Stomach (tissue), 9 donors: ENCODE measurements around the gene CLIC3. TPM values are rescaled to one million over a fixed set of nuclear protein-coding genes. Genes with fewer than 3 reads are reported as not detected.

Experiments
- DNase-seq, 2 donors: peaks; one replicate each; pipeline versions ENCODE4 v3.0.0 to v3.0.0-alpha.2; 2013 to 2019
- H3K27ac ChIP-seq, 5 donors: fragments of 200-600 bp in 4 of 5; sonication (generic) in 4 of 5; one replicate each; pipeline ENCODE4 v1.5.1; 2013 to 2019; ENCODE audit warnings: mild to moderate bottlenecking in 1 of 5, moderate library complexity in 1 of 5
- H3K27me3 ChIP-seq, 3 donors: fragments of 200-600 bp; sonication (generic); one replicate each; pipeline ENCODE4 v1.5.1; 2017 to 2019; ENCODE audit warnings: mixed run types in 1 of 3
- H3K36me3 ChIP-seq, 4 donors: fragments of 200-600 bp; sonication (generic); 1 replicate in 3 of 4; 2 replicates in 1 of 4; pipeline ENCODE4 v1.5.1; 2016 to 2019
- H3K4me1 ChIP-seq, 4 donors: fragments of 200-600 bp; sonication (generic); one replicate each; pipeline ENCODE4 v1.5.1; 2016 to 2019
- H3K4me3 ChIP-seq, 4 donors: fragments of 200-600 bp; sonication (generic) in 3 of 4; one replicate each; pipeline ENCODE4 v1.5.1; 2016 to 2019; ENCODE audit warnings: mild to moderate bottlenecking in 1 of 4
- H3K9me3 ChIP-seq, 4 donors: fragments of 200-600 bp; sonication (generic); one replicate each; pipeline ENCODE4 v1.5.1; 2016 to 2019
- CTCF ChIP-seq, 7 experiments: fragments of 450-650 bp in 4 of 7; fragments of 200-600 bp in 3 of 7; sonication (generic) in 3 of 7; IDR thresholded peaks; one replicate each; pipeline ENCODE4 v1.5.1; 2016 to 2019; ENCODE audit warnings: antibody characterized with exemption in 7 of 7, control low read depth in 2 of 7, mild to moderate bottlenecking in 1 of 7
- EP300 ChIP-seq: sonication (generic); formaldehyde crosslinking; IDR thresholded peaks from one replicate; pipeline ENCODE4 v1.6.1; 2017; ENCODE audit warnings: antibody characterized with exemption
- POLR2A ChIP-seq, 4 donors: fragments of 450-650 bp; IDR thresholded peaks; one replicate each; pipeline ENCODE4 v1.6.1; 2016; ENCODE audit warnings: antibody characterized with exemption in 4 of 4, control low read depth in 2 of 4, mild to moderate bottlenecking in 1 of 4, moderate library complexity in 1 of 4
- POLR2AphosphoS5 ChIP-seq, 3 donors: sonication (generic); formaldehyde crosslinking; IDR thresholded peaks; one replicate each; pipeline ENCODE4 v1.6.1; 2016; ENCODE audit warnings: antibody characterized with exemption in 3 of 3
- WGBS, 5 donors: extraction: QIAGEN DNeasy Blood & Tissue Kit in 3 of 5; methylation state at CpG; one replicate each; pipeline versions ENCODE4 v1.1.5 to v1.1.7; 2013 to 2018; 5-methylcytosine and 5-hydroxymethylcytosine counted together
- intact Hi-C: fragments of 100-400 bp; cut with DNase I; formaldehyde crosslinking; loops from one replicate; pipeline ENCODE4 v1.15.1; 2023; ENCODE audit warnings: low total_unique reads
- polyA plus RNA-seq, 3 donors: library from polyadenylated mRNA; stranded (reverse); fragments of 200-250 nt; gene quantifications; one replicate each; pipeline ENCODE4 v1.2.3, GENCODE V29; 2013
- total RNA-seq, 5 donors: library from RNA; depleted of rRNA; stranded (reverse); fragments of >200 nt; gene quantifications; one replicate each; pipeline versions ENCODE4 v1.1.0 to v1.2.3, GENCODE V29; 2014 to 2016
- donor health status: healthy with polysubstance abuse.
- donor health status: Bipolar disorder and iron deficiency.
- donor health status: healthy.

The CLIC3 gene
- total and polyA plus RNA-seq, 8 donors = 3.3 to 70.9 (median 9.7) TPM; not detected in 4

- H3K4me3 ChIP-seq = no peak overlapping the region
- H3K36me3 ChIP-seq = peaks cover 19 to 47% (median 36%) of the 10 kb centered on the region in 4 donors
- no peak for DNase-seq
- H3K9me3 ChIP-seq = no peaks in the 10 kb centered on the region
- 67 to 81% (median 78%) methylated on average over 5 to 6 of the region's 6 CpGs for WGBS, 5 donors
- intact Hi-C loops = loop anchor here (10.0 kb wide), 1 partner anchor 67 kb away; the partner anchor contains the start of gene LCN12
- no peak overlapping the region for H3K27ac ChIP-seq
- peaks cover 13 to 44% (median 29%) of the 10 kb centered on the region in 4 donors for H3K4me1 ChIP-seq
- H3K27me3 ChIP-seq = no peaks in the 10 kb centered on the region
- TF ChIP-seq EP300 (no peak), CTCF (IDR thresholded peaks at IDR 0.05) (no peak), POLR2AphosphoS5 (IDR thresholded peaks at IDR 0.05) (no peak)
Observed at GRCh38 chr9:137021568-137021978, 25.2 kb upstream of the CLIC3 start.

DNA sequence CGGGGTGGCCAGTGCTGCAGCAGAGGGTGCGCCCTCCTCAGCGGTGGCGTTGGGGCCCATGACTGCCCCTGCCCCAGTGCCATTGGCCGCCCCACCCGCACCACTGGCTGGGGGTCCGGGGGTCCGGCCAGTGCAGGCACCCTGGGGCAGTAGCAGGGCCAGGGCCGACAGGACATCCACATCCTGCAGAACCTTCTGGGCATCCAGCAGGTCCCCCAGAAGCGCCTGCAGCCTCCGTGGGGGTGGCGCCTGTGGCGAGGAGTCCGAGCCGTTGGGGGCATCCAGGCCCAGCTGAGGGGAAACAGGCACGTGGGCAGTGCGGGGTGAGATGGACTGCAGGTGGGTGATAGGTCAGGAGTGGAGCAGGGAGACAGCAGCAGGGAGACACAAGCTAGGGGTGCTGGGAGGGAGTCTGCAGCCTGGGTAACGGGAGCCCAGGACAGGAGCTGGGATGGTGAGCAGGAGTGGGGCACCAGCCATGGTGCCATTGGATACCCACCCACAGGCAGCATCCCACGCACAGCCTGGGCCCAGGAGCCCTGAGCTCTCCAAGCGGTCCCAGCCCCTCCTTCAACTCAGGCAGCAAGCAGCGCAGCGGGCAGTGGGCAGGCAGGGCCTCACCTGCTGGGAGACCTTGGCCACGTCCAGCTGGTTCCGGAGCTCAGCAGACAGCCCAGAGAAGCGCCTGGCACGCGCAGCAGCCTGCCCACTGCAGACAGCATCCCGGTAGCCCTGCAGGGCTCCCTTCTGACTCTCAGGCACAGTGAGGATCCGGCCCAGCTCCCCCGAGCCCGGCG is 24.6 kb upstream of the CLIC3 start:
- H3K36me3 ChIP-seq = peaks cover 19 to 53% (median 42%) of the 10 kb centered on the region in 4 donors
- TF ChIP-seq POLR2A (IDR thresholded peaks at IDR 0.05) = no peak
- TF ChIP-seq CTCF (IDR thresholded peaks at IDR 0.05) = no peak
- no peak for TF ChIP-seq POLR2AphosphoS5 (IDR thresholded peaks at IDR 0.05)
- TF ChIP-seq EP300 = no peak
- peaks cover 7 to 38% (median 23%) of the 10 kb centered on the region in 4 donors for H3K4me1 ChIP-seq
- no peaks in the 10 kb centered on the region for H3K9me3 ChIP-seq
- WGBS, 5 donors = 93 to 95% (median 94%) methylated on average over 21 to 32 of the region's 32 CpGs
- H3K4me3 ChIP-seq = no peak overlapping the region
- intact Hi-C loops = loop anchor here (10.0 kb wide), 1 partner anchor 66 kb away; the partner anchor contains the start of gene LCN12
- no peak overlapping the region for H3K27ac ChIP-seq
- DNase-seq = no peak
- no peaks in the 10 kb centered on the region for H3K27me3 ChIP-seq

DNA sequence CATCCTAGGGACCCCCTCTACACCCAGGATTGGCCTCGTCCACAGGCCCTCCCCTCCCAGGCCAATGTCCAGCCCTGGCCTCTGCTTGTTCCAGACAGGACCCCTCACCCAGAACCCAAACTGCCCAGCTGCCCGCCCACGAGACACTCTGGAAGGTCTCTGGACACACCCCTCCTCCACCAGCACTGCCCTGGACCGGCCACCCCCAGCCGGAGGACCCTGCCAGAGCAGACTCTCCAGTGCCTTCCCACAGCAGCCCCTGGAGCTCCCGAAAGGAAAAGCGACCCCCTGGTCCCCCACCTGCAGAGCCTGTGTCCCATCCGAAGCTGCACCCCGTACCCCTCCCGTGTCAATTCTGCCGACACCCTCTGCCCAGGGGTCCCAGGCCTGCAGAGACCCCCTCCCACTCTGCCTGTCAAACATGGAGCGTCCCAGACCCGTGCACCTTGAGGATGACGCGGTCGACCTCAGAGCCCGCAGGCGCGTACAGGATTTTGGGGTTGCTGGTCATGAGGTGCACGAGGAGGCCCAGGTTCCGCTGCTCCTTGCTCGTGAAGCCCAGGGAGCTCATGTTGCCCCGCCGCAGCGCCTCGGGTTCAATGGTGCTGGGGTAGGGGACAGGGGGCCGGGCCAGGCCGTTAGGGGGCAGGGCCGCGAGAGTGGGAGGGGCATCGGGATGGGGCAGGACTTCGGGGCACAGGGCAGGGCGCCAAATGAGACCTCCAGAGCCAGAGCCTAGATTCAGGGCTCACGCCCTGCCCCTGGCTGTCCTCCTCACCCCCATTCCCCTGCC is 23.7 kb upstream of the CLIC3 start:
- H3K4me3 ChIP-seq = no peak overlapping the region
- no peak overlapping the region for H3K27ac ChIP-seq
- intact Hi-C loops = loop anchor here (10.0 kb wide), 1 partner anchor 65 kb away; the partner anchor contains the start of gene LCN12
- peaks cover 0 to 29% (median 14%) of the 10 kb centered on the region in 4 donors for H3K4me1 ChIP-seq
- no peaks in the 10 kb centered on the region for H3K27me3 ChIP-seq
- no peaks in the 10 kb centered on the region for H3K9me3 ChIP-seq
- DNase-seq = no peak
- TF ChIP-seq POLR2AphosphoS5 (IDR thresholded peaks at IDR 0.05) (no peak), EP300 (no peak), CTCF (IDR thresholded peaks at IDR 0.05) (no peak), POLR2A (IDR thresholded peaks at IDR 0.05) (no peak)
- peaks cover 19 to 62% (median 51%) of the 10 kb centered on the region in 4 donors for H3K36me3 ChIP-seq
- WGBS, 5 donors = 91 to 97% (median 95%) methylated on average over 29 to 34 of the region's 34 CpGs

DNA sequence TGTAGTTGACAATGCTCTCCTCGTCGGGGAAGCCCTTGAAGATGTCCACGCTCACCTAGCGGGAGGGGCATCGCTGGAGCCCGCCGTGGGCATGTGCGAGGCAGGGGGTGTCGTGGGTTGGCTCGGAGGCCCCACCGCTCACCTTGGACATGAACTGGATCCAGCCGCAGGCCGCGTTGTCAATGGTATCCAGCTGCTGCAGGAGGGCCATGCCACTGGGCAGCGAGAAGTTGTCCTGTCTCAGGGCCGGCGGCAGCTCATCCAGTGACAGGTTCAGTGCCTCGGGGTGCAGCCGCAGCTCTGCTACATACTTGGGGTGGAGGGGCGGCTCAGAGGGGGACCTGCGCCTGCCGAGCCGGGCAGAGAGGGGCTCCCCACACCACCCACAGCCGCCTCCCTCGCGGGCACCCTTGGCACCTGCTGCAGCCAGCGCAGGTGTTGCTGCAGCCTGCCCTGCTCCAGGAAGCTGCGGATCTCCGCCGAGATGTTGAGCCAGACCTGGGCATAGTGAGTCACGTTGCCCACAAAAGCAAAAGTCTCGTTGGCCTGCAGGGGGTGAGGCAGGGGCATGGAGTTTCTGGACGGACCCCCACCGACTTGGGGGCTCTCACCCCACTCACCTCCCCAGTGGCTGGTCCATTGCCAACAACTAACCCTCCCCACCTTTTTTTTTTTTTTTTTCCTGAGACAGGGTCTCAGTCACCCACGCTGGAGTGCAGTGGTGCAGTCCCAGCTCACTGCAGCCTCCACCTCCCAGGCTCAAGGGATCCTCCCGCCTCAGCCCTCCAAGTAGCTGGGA is 22.6 kb upstream of the CLIC3 start:
- Histone ChIP-seq H3K4me3 (no peak overlapping the region), H3K9me3 (no peaks in the 10 kb centered on the region), H3K4me1 (peaks cover 0 to 18% (median 9%) of the 10 kb centered on the region in 4 donors), H3K27me3 (no peaks in the 10 kb centered on the region), H3K27ac (no peak overlapping the region), H3K36me3 (peaks cover 23 to 73% (median 63%) of the 10 kb centered on the region in 4 donors)
- TF ChIP-seq EP300 (no peak), POLR2A (IDR thresholded peaks at IDR 0.05) (no peak), POLR2AphosphoS5 (IDR thresholded peaks at IDR 0.05) (no peak), CTCF (IDR thresholded peaks at IDR 0.05) (no peak)
- WGBS, 5 donors = 90 to 94% (median 93%) methylated on average over 33 to 36 of the region's 36 CpGs
- intact Hi-C loops = no loop called here
- DNase-seq = no peak
